ENCODE measurements around the gene SARM1. TPM values are rescaled to one million over a fixed set of nuclear protein-coding genes. Genes with fewer than 3 reads are reported as not detected.
"Not testable (repeated sequence)": the region's sequence is repeated elsewhere in the genome, so short reads cannot be mapped to it uniquely, and the experiment has no call there.

The SARM1 gene
- total and polyA plus RNA-seq, 2 of the 8 experiments (the other 6 are each of a cell fraction or from before 2014, with no cell fraction given), result 5.8 to 9.2 TPM

DNA sequence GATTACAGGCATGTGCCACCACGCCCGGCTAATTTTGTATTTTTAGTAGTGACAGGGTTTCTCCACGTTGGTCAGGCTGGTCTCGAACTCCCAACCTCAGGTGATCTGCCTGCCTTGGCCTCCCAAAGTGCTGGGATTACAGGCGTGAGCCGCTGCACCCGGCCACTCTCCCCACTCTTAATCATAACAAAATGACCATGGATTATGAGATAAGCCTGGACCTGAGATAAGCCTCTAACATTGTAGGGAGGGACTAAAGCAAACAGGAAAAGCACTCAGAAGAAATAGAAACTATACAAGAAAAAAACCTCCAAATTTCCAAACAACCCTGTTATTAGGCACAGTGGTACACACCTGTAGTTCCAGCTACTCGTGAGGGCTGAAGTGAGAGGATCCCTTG, 62.8 kb downstream of the SARM1 start:
- CTCF ChIA-PET (ENCODE audit: partially characterized antibody), result interaction anchor here (0.8 to 1.8 kb wide), 2 partner anchors 8 to 11 kb away, joined by 3 to 4 read pairs; no protein-coding TSS in a partner anchor

More for the DNA sequence above, 62.8 kb downstream of the SARM1 start:
- H3K4me1 ChIP-seq (replicated peaks in 1 of 4; ENCODE audit: control insufficient read depth in 3 of 4, insufficient read depth in 4 of 4, low read length in 3 of 4); H2AK5ac ChIP-seq (ENCODE audit: low read depth, low read length); H3K79me1 ChIP-seq (ENCODE audit: low read depth, low read length); H4K8ac ChIP-seq (ENCODE audit: extremely low read depth, insufficient read depth, low read length); H3K9ac ChIP-seq (replicated peaks in 1 of 4; ENCODE audit: extremely low read depth in 1 of 4, low read depth in 3 of 4, low read length in 3 of 4); FAIRE-seq; H3K4me2 ChIP-seq (ENCODE audit: insufficient read depth in 1 of 2, low read depth in 2 of 2, low read length in 2 of 2); H2BK120ac ChIP-seq (replicated peaks; ENCODE audit: low read depth, low read length); H2AFZ ChIP-seq (ENCODE audit: low read length); POLR2A ChIA-PET (ENCODE audit: partially characterized antibody); H4K20me1 ChIP-seq (replicated peaks in 1 of 2; ENCODE audit: control insufficient read depth in 1 of 2, insufficient read depth in 2 of 2, low read length in 2 of 2); H3K56ac ChIP-seq (replicated peaks; ENCODE audit: insufficient read length, low read depth, low read length); H3K27me3 ChIP-seq (replicated peaks in 1 of 4; ENCODE audit: control insufficient read depth in 3 of 4, extremely low read depth in 1 of 4, insufficient read depth in 3 of 4, low read length in 3 of 4); H3K14ac ChIP-seq (ENCODE audit: insufficient read length); H3K23me2 ChIP-seq (ENCODE audit: low read depth, low read length); H3K79me2 ChIP-seq (ENCODE audit: control insufficient read depth in 1 of 2, insufficient read depth in 2 of 2, low read length in 2 of 2); DNase-seq (ENCODE audit: low read depth in 1 of 2, low spot score in 2 of 2); H3K36me3 ChIP-seq (ENCODE audit: control insufficient read depth in 2 of 4, insufficient read depth in 4 of 4, low read length in 3 of 4); H3K23ac ChIP-seq (ENCODE audit: insufficient read length); H3K18ac ChIP-seq (ENCODE audit: extremely low read depth, low read length); H4K91ac ChIP-seq (replicated peaks; ENCODE audit: insufficient read length, low read length); H4K5ac ChIP-seq (ENCODE audit: insufficient read length, low read depth, low read length); H2BK12ac ChIP-seq (ENCODE audit: low read depth, low read length); H3K9me3 ChIP-seq (ENCODE audit: insufficient read depth in 2 of 2, low read depth in 1 of 2, low read length in 1 of 2); H2BK15ac ChIP-seq (ENCODE audit: low read length); H3K27ac ChIP-seq (ENCODE audit: low read depth, low read length); H3K4me3 ChIP-seq (ENCODE audit: extremely low read depth in 1 of 4, insufficient read depth in 2 of 4, low read depth in 3 of 4, low read length in 4 of 4); H2BK5ac ChIP-seq (ENCODE audit: low read depth, low read length); H2BK20ac ChIP-seq (ENCODE audit: low read length); H3K4ac ChIP-seq (replicated peaks; ENCODE audit: insufficient read length, low read depth, low read length): not testable (repeated sequence)
- 92% methylated on average over 8 of the region's 8 CpGs; no CpG with 5 or more reads in 1 of the 2 experiments for WGBS, 2 experiments (ENCODE audit: extremely low coverage in 1 of 2, insufficient coverage in 1 of 2, insufficient read length in 1 of 2, insufficient replicate concordance in 2 of 2, low coverage in 1 of 2, low lambda C conversion rate in 2 of 2, missing lambda C conversion rate in 1 of 2)

Measured in H1 (cell line).